GM10248 (cell line): ENCODE data around the gene PSMC3IP.
A peak's percentile ranks its signal among the peaks of the same experiment; 100 is the strongest.

ENCODE experiments used
- CTCF ChIA-PET: fragments of 300-600 bp; sonication (Branson Sonifier 250); formaldehyde crosslinking; extraction: SDS; loops from one replicate; lab custom pipeline; 2021; ENCODE audit warnings: antibody characterized with exemption; lab: Yijun Ruan, JAX
- POLR2A ChIA-PET: fragments of 350-650 bp; sonication (Branson Sonifier 250); formaldehyde crosslinking; extraction: SDS; loops from one replicate; lab custom pipeline; 2020; ENCODE audit warnings: antibody characterized with exemption; lab: Yijun Ruan, JAX
- DNase-seq: peaks from one replicate; pipeline ENCODE4 v3.0.0; 2012; ENCODE audit errors: extremely low spot score
- CTCF ChIP-seq: IDR thresholded peaks from 2 replicates; pipeline ENCODE4 v1.5.1; 2012; ENCODE audit warnings: mild to moderate bottlenecking, low read depth; ENCODE audit errors: extremely low read depth, missing control alignments, control extremely low read depth

PSMC3IP gene

DNA sequence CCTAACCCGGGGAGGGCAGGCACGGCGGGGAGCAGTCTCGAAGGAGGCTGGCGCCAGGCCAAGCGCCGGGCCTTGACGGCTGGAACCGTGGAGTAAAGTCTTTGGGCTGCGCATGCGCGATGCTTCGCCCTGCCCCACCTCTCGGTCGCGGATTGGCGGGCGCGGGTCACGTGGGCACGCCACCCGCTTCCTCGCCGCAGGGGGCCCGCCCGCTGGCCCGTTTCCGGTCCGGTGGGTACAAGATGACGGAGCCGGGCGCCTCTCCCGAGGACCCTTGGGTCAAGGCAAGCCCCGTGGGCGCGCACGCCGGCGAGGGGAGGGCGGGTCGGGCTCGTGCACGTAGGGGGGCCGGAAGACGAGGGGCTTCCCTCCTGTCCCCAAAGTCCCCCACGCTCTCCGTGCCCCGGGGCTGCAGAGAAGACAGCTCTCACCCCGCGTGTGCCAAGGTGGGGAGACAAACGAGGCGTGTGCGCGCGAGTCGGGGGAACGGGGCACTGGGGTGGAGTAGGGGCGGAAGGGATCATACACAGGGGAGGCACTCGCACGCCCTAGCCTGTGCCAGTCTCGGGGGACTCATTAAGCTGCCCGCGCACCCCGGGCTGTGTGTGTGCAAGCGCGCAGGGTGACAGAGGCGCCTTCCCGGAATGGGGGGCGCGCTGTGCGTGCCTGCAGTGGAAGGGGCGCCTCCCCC, 10.5 kb downstream of the PSMC3IP start, which contains the start of gene MLX:
MLX (plus strand) TSS at position 218 of the 691 bp plus-strand sequence; CDS start at position 243, 25 bp downstream.
- POLR2A ChIA-PET, result interaction anchor here (1.0 to 1.1 kb wide), 2 partner anchors 11 to 31 kb away, joined by 3 to 5 read pairs; partner anchors contain the start of gene NAGLU
- DNase-seq, result peak; percentile 100
- CTCF ChIA-PET, result interaction anchor here (0.8 to 5.5 kb wide), 4 partner anchors 11 to 257 kb away, joined by 3 to 49 read pairs (median 4); partner anchors contain the start of genes BECN1 and PSMC3IP
- TF ChIP-seq CTCF, result no peak

DNA sequence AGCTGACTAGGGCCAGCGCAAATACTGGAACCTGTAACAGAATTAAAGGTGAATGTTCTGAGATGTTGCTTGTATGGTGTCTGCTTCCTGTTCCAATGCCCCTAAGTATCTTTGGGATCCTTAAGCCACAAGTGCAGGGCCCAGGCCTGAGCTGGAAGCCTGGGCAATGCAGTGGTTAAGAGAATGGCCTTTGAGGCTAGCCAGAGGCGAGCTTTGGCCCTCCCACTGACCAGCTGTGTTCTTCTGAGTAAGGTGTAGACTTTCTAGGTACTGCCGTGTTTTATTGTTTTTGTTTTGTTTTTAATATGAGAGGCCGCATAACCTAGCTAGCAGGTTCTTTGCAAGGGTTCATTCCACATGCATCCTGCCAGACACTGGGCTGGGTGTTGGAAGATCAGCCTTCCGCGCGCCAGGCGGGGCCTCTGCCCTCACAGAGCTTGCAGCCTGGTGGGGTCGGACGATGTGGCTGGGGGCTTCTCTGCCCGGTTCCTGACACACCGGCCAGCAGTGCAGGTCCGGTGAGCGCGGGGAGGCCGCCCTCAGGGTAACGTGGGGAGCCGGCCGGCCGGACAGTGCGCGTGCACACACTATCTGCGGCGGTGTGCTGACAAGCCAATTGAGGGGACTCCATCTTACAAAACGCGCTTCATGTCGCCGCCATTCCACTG, 11.2 kb downstream of the PSMC3IP start:
- no peak for TF ChIP-seq CTCF
- DNase-seq, result no peak
- ChIA-PET POLR2A (no interaction called here), CTCF (interaction anchor here (1.0 to 5.5 kb wide), 2 partner anchors 12 to 106 kb away, joined by 4 to 49 read pairs; partner anchors contain the start of gene PSMC3IP)

GRCh38 chr17:42565523-42566214, 11.9 kb downstream of the PSMC3IP start:
- TF ChIP-seq CTCF, result no peak
- ChIA-PET POLR2A (interaction anchor here (1.0 kb wide), 1 partner anchor 803 kb away, joined by 3 read pairs; no protein-coding TSS in a partner anchor), CTCF (interaction anchor here (0.9 to 5.5 kb wide), 4 partner anchors 13 to 198 kb away, joined by 4 to 49 read pairs (median 4); partner anchors contain the start of gene PSMC3IP)
- no peak for DNase-seq

DNA sequence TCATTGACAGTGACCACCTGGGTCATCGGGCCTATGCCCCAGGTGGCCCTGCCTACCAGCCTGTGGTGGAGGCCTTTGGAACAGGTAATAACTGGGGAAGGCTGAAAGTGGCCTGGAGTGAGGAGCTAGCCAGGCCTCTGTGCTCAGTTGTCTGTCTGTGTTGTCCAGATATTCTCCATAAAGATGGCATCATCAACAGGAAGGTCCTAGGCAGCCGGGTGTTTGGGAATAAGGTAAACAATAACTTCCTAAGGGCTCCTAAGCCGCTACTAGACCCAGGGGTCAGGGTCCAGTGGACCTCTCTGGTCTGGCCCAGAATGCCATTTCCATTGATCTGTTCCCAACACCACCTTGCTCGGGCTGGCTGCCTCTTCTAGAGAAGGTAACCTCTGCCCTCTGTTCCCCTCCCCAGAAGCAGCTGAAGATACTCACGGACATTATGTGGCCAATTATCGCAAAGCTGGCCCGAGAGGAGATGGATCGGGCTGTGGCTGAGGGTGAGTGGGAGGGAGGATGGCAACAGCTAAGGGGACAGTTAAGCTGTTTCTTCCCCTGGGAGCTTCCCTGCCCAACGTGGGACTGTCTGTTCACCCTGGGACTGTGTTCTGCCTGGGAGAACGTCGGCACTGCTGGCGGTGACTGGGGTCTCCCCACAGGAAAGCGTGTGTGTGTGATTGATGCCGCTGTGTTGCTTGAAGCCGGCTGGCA, 12.6 kb downstream of the PSMC3IP start:
- no peak for DNase-seq
- POLR2A ChIA-PET, result interaction anchor here (0.6 to 1.0 kb wide), 2 partner anchors 443 to 803 kb away, joined by 3 to 4 read pairs; no protein-coding TSS in a partner anchor
- TF ChIP-seq CTCF, result no peak
- CTCF ChIA-PET, result interaction anchor here (0.9 to 5.5 kb wide), 7 partner anchors 14 to 259 kb away, joined by 3 to 49 read pairs (median 4); partner anchors contain the start of genes BECN1 and PSMC3IP

DNA sequence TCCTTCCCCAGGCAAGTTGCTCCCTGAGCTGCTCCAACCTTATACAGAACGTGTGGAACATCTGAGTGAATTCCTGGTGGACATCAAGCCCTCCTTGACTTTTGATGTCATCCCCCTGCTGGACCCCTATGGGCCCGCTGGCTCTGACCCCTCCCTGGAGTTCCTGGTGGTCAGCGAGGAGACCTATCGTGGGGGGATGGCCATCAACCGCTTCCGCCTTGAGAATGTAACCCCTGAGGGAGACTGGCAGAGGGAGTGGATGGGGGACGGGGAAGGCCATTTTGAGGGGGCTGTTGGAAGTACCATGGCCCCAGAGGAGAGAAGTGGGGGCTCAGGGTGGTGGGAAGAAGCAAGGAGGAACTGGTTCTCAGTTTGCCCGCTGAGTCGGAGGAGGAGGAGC, 13.6 kb downstream of the PSMC3IP start:
- CTCF ChIA-PET, result interaction anchor here (1.0 to 4.2 kb wide), 5 partner anchors 15 to 260 kb away, joined by 3 to 20 read pairs (median 4); partner anchors contain the start of gene BECN1
- TF ChIP-seq CTCF, result no peak
- DNase-seq, result no peak
- POLR2A ChIA-PET, result no interaction called here
